PC-3 (cell line): ENCODE results near the gene PTCD1.

Source experiments
- EZH2 ChIP-seq: fragments of 300-600 bp; sonication (generic); IDR thresholded peaks from one replicate; pipeline ENCODE4 v1.6.1; 2017; ENCODE audit warnings: antibody characterized with exemption, mild to moderate bottlenecking, low read length; ENCODE audit not compliant: unreplicated experiment
- EZH2phosphoT487 ChIP-seq: fragments of 300-600 bp; sonication (generic); IDR thresholded peaks from 2 replicates; pipeline ENCODE4 v1.6.1; 2018; ENCODE audit warnings: mild to moderate bottlenecking, antibody characterized with exemption, low read length, borderline replicate concordance
- TF ChIP-seq, protein P1 (sequence below): fragments of 300-600 bp; sonication (generic); conservative IDR thresholded peaks from 2 replicates; pipeline ENCODE4 v1.5.1; 2017; ENCODE audit warnings: antibody characterized with exemption, low read depth, mild to moderate bottlenecking, low read length

DNA sequence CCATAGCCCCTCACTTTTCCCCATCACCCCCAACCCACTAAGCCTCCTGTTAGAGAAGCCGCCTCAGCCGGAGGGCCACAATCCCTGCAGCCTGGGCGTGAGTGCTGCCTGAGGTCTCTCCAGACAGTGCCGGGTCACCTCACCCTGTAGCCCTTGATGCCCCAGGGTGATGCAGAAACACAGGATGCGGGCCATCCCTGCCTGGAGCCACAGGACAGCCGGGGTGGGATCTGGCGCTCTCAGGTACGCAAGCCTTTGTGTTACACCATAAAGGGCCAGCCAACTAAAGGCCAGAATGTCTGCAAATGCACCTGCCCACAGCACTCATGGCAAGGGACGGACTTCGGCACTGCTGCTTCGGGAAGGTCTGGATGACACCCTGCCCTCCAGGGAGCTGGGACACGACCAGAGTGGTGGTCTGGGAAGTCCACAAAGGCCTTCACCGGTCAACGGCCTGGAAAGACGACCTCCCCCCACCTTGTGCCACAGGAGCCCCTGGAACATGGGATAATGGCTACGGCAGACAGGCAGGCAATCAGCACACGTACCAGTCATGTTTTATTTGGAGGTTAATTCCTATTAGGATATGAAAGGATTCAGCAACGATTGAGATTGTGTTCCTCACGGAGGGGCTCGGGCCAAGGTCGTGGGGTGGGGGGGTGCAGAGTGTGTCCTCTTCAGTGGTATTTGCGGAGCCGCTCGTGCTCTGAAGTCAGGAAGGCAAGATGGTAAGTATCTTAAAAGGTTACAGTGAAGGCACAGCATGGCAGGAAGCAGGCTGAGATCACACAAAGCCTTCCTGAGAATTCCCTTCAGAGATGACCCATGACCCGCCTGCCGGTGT is 19.3 kb upstream of the PTCD1 start:
- TF ChIP-seq, protein P1, sequence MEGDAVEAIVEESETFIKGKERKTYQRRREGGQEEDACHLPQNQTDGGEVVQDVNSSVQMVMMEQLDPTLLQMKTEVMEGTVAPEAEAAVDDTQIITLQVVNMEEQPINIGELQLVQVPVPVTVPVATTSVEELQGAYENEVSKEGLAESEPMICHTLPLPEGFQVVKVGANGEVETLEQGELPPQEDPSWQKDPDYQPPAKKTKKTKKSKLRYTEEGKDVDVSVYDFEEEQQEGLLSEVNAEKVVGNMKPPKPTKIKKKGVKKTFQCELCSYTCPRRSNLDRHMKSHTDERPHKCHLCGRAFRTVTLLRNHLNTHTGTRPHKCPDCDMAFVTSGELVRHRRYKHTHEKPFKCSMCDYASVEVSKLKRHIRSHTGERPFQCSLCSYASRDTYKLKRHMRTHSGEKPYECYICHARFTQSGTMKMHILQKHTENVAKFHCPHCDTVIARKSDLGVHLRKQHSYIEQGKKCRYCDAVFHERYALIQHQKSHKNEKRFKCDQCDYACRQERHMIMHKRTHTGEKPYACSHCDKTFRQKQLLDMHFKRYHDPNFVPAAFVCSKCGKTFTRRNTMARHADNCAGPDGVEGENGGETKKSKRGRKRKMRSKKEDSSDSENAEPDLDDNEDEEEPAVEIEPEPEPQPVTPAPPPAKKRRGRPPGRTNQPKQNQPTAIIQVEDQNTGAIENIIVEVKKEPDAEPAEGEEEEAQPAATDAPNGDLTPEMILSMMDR = no peak
- TF ChIP-seq EZH2phosphoT487 = no peak
- no peak for TF ChIP-seq EZH2
